COLO668 (cell line): ENCODE measurements around the gene CBLB.
A peak's percentile ranks its signal among the peaks of the same experiment; 100 is the strongest.

Source experiments
- DNase-seq: peaks from one replicate; lab custom pipeline; 2025; ENCODE audit not compliant: unreplicated experiment; lab: John Stamatoyannopoulos, UW

CBLB gene

DNA sequence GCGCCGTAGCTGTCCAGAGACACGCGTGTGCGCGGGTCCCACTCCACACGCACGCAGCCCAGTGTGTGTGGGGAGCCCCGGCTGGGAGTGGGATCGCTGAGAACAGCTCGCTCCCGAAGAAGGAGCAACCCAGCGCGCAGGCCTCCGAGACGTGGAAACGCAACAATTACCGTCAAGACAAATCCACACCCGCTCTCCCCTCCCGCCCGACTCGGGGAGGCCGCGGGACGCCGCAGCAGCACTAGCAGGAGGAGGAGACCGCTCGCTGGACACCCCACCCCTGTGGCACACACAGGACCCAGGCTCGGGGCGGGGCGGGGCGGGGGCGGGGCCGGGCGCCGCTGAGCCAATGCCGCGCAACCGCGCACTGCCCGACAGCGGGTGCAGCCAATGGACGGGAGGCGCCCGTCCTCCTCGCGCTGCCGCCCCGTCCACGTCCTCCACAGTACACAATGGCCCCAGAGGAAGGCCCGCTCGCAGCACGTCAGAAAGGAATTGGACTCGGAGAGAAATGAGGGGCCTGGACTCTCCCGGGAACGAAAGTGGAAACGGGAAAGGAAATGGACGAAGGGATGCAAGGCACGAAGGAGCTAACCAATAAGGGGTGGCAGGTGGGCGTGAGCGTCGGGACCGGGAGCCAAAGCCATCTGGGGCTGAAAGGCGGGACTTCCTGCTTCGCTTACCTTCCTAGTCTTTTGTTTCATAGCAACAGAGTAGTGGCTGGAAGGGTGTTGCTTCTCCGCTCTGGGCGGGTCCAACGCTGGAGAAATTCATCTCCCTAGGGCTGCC, at the start of gene CBLB:
TSS of gene CBLB (minus strand) at position 271 of the 789 bp plus-strand sequence. CDS start 1,435 bp downstream, outside the sequence.
- peak; percentile 85 for DNase-seq

DNA sequence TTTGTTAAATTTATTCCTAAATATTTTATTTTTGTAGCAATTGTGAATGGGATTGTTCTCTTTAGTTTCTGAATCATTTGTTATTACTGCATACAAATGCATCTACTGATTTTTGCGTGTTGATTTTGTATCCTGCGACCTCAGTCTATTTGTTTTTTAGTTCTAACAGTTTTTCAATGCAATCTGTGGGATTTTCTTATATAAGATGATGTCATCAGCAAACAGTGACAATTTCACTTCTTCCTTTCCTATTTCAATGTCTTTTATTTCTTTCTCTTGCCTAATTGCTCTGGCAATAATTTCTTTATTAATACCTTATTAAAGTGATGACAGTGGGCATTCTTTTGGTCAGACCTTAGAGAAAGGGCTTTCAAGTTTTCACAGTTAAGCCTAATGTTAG, 48.0 kb upstream of the CBLB start:
- no peak for DNase-seq

DNA sequence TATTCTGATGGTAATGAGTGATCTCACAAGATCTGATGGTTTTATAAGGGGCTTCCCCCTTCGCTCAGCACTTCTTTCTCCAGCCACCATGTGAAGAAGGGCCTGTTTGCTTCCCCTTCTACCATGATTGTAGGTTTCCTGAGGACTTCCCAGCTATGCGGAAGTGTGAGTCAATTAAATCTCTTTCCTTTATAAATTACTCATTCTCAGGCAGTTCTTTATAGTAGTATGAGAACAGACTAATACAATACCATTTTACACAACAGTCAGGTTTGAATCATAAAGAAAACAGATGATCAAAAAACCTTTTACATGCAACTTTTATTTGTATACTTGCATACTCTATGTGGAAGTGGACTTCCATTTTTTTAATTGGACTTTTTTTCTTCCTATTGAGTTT, 46.7 kb upstream of the CBLB start:
- DNase-seq: no peak

DNA sequence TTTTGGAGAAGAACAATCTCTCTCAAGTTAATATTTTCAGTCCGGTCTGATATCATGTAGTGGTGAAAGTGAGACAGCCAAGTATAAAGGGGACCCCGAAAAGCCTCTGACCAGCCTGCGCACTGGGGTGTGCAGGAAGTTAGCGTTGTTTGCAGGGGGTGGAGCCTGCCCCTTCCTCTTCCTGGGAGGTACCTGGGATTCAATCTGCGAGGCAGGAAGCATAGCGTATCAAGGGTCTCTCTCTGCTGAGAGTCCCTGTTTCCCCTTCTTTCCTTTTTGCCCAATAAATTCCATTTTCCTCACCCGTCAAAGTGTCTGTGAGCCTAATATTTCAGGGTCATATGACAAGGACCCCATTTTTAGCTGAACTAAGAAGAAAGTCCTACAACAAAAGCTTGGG, 44.8 kb upstream of the CBLB start:
- DNase-seq: no peak

DNA sequence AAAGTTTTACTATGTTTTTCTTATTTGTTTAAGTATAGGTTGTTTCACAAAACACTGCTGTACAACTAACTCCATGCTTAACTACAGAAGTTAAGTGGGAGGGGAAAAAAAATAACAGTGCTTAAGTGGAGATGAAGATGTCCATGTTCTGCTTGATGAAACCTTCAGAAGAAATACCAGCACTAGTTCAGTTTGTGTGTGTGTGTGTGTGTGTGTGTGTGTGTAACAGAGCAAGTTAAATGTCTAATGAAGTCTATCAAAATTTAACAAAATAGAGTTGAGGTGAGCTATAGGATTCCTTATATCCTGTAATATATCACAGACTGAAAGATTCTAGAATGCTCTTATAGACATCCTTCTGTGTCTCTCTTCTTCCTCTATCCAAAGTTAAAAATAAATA, 44.1 kb upstream of the CBLB start:
- no peak for DNase-seq

DNA sequence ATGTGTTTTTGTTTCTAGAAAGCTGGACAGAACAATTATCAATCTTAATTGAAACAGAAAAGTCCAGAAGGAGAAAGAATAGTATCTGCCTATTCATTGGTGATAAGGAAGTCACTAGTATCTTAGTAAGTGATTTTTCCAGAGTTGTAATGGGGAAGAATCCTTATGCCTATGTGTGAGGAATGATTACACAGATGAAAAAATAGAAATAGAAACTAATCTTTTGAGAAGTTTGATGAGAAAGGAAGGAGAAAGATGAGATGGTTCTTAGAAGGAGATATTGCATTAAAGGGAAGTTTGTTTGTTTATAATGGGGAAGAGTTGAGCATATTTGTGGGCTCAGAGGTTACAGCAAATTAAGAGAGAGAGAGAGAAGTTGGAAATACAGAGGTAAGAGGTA, 42.7 kb upstream of the CBLB start:
- no peak for DNase-seq

DNA sequence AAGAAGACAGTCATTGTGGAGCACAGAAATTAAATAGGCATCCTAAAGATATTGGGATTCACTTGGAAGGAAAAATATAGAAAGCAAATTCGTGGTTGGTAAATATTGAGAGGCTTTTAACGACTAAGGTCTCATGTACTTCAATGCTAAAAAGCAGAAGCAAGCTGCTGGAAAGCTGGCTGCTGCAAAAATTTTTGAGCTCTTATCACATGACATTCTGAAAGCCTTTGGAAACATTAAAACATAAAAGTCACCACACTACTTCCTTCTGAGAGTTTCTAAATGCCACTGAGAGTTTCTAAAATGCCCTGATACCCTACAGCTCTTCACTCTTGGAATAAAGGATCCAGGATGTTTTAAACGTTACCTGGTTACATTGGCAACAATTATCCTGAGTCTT, 39.0 kb upstream of the CBLB start:
- no peak for DNase-seq

DNA sequence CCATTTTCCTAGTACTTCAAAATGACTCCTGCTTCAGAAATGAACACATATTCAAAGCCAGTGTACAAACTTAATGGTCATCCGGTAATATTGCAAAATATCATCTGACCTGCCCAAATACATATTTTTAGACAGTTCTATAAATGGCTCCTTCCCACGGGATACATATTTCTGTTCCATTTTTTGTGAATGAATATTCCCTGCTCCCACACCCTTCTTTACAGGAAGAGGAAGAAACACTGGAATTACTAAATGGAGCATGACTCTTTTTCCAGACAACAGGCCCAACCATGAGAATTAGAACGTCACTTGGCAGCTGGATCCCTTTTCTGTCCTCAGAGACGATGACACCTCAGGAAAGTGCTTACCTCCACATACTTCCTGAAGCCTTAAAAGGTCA, 38.0 kb upstream of the CBLB start:
- no peak for DNase-seq

DNA sequence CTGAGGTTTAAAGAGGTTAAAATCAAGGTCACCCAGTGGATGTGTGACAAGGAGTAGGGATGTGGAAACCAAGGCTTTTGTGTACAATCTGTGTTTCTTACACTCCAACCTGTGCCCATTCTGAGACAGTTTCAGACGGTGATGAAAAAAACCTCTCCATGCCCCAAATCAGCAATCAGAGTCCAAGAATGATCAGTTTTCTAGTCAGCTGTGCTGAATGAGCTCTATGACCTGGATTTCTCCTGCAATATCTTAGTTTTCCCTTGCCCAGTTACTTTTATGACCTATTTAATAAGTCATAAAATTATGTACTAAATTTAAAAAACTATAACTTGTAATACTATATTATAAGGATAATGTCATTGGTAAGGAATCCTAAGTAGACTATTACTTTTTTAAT, 37.5 kb upstream of the CBLB start:
- DNase-seq: no peak

DNA sequence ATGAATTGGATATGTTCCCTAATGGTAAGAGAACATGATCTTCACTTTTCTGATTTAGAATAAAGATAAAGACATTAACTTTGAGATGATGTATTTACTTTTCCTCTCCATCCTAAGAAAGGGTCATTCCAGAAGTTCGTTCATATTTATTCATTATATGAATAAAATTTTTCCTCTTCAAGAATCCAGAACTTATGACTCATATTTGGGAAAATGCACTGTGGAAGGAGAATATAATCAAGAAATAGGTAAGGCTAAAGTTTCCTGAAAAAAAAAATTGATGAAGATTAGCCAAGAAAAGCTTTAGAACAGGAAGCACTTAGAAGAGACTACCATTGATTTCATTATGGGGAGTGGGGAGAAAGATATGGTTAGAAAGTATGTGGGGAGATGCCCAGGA, 36.5 kb upstream of the CBLB start:
- DNase-seq: no peak

DNA sequence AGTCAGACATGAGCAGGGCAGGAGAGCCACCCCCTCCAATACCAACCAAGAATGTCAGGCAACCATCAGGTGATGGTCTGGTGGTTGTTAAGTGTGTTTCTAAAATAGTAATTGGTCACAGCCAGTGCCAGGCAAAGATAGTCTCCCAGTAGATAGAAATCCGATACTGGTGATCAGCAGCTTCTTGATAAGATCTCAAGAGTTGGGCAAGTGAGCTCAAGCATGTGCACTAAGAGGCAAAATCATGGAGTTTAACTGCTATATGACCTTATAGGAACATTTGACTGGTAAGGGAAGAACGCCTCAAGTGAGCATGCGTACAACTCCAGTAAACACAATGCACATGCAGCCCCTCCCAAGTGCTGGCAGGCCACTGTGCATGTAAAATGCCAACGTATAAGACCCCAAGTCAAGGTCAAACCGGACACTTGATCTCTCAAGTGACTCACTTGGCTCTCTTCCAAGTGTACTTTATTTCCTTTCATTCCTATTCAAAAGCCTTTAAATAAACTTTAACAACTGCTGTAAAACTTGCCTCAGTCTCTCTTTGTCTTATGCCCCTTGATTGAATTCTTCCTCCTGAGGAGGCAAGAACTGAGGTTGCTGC, 36.0 kb upstream of the CBLB start:
- no peak for DNase-seq

DNA sequence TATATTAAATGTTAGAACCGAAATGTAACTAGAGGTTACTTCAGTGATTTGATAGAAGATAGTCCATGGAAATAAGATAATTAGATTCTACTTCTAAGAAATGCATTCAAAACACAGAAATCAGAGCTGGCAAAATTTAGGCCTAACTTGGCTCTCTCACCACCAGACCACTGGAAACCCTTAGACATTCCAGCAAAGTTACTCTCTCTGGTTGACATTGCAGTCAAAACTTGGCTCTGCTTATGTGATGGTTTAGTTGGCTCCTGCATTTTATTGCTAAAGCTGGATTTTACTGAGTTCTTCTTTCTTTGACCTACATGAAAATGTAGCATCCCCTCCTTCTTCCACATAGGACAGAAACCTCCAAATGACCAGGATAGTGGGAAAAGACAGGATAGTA, 35.4 kb upstream of the CBLB start:
- DNase-seq: no peak

DNA sequence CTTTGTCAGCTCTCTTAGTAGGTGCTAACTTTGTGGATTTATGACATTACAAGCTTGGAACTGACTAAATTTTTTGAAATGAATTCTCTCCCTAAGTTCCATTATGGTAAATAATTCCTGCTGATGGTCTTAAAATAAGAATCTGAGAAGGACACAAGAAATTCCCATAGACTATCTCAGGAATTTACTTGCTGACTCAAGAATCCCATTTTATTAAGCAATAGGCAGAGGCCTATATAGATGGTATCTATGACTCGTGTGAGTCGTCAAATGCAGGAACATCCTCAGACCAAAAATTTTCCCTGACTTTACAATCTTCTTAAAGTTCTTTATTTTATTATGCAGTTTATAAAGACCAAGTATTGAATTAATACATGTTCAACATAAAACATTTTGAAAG, 30.7 kb upstream of the CBLB start:
- DNase-seq: no peak

DNA sequence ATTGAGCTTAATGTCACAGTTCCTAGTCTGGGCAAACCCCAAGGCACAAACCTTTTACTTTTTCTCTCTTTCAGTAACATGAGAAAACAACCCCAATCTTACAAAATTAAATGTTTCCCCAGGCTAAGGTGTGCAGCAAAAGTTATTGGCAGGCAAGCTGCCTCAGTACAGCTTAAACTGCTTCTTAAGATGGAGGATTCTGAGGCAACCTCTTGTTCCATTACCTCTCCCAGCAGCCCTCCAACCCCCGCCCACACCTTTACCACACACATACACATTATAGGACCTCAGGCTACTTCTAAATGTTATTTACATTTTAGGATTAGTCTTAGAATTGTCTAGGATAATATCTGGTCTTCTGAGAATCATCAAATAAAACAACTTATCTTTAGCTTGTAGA, 22.3 kb upstream of the CBLB start:
- DNase-seq: no peak

DNA sequence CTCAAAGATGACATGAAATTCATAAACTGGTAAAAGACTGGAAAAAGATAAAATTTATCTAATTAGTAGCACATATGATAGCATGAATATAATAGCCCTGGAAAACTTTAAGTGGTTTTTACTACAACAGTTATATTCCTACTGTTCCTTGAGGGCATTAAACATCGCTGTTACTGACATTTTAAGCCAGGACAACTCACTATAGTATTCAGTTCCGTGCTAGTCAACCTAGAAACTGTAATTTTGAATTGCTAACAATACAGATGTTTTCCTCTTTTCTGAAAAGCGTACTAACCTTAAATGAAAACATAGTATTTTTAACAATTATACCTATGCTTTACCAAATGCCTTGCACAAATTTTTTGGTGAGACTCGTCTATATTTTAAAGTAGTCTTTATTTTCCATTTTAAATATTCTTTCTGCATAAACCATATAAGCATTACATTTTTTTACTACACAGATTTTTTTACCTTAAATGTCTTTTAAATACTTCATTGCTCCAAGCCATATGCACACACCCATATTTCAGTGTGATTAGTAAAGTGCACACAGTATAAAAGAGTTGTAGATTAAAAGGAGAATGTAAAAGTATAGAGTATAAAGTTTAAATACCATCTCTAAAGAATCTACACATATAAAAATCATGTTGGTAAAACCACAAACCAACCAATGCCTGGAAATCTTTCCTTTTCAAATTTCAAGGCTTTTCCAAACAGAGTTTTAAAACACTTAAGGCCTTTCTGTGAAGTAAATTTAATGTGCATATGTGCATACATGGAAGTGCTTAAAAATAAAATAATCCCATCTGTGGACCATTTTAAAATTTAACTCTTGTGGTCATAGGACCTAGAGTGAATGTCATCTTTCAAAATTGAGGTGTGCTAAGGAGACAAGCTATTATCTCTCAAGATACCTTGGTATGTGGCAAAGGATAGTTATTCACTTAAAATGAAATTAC, 20.1 kb upstream of the CBLB start:
- no peak for DNase-seq

DNA sequence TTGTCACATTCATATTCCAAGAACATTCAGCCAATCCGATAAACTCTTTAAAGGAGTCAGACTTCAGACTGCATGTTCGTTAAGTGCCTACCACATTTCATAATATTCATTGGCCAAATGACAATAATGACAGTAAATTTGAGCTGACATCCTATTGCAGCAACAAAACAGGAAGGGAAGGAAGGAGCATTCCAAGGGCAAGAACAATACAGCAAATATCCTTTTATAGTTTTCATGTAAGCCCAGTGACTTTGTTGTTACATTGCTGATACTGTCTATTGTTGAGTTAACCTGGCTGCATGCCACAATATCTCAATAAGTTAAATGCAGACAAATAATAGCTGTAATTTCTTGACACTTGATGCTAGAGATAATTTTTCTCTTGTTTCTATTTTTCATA, 16.4 kb upstream of the CBLB start:
- DNase-seq: no peak

DNA sequence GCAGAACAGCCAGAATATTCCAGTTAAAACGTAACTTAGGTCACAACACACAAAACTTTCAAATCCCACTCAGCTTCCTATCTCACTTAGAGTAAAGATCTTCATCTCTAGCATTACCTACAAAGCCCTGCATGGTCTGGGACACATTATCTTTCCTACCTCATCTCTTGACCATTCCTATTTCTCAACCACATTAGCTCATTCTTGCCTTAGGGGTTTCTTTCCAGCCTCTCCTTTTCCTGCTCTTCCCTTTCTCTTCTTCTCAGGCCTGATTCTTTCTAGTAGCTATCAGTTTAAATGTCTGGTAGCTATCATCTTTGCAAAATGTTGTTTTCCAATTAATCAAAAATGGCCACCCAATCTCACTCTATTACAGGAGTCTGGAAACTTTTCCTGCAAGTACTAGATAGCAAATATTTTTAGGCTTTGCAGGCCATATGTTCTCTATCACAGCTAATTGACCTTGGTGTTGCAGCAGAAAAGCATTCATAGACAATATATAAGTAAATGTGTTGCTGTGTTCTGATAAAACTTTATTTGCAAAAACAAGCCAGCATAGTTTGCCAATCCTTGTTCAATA, 15.1 kb upstream of the CBLB start:
- no peak for DNase-seq

DNA sequence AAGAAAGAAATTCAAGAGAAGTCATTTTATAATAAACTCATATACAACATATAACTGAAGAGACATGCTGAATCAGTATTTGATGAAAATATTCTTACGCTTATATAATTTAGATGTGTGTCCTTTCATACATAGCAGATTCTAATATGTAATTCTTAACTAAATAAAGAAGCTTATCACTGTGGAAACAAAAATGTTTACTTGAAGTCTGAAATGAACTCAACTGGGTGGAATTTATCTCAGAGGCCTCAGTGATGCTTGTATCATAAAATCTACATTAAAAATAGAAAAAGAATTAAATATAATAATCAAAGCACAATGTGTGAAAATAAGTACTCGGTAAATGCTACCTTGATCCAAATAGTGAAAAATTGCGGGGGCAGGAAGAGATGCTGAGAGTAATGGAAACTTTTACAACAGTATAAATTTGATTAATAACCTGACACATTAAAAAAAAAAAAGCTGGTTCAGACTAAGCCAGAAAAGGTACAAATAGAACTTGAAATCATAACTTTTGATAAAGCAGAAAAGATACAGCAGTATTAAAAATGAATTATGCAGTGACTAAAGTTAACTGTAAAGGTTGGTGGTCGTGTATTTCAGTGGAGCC, 12.0 kb upstream of the CBLB start:
- DNase-seq: no peak

DNA sequence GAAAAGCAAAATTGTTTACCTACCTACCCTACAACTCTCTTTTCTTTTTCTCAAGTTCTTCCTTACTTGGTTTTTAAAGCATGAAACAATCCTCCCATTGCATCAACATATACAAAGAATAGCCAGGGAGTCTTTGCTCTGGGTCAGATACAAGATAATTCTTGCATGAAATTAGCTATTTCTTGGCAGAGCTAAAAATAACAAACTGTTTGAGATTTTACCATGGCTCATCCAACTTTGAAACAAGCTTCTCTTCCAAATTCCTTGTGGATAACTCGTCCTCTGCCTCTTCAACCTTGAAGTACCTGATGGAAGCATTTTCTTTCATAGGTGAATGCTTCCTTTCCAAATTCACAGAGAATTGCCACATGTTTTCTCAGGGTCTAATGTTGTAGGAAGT, 9.2 kb upstream of the CBLB start:
- no peak for DNase-seq

DNA sequence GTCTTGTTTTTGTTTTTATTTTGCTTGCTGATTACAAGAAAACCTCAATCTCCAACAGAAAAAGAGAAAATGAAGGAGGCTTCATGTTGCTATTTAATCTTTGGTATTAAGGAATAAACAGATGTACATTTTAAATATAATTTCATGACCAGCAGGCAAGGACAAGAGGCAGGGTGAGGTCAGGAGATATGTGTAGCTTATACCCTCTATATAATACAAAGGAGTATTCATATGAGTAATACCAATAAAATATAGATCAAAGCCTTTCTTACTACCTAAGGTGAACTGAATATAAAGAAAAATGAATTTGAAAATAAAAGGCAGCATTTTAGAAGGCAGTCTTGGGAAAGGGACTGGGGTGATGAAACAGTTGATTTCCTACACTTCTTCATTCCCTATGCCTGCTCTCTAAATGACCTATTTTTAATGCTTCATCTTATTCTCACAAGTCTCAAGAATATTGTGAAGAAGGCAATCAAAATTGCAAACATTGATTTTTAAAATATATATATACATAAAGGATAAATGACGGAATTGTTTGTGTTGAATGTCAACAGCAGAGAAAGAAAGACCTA, 8.6 kb upstream of the CBLB start:
- no peak for DNase-seq
